HCT116 (cell line): ENCODE results near the gene GRAP. TPM values are rescaled to one million over a fixed set of nuclear protein-coding genes. Genes with fewer than 3 reads are reported as not detected.

ENCODE experiments used
- ATAC-seq: fragments of 200-7000 bp; cut with Tn5 transposase; 2 replicates; pipeline ENCODE4 v1.9.1; 2020; ENCODE audit warnings: mild to moderate bottlenecking, moderate library complexity
- BruUV-seq: library from RNA; stranded (reverse); fragments of 400-500 nt; replicated peaks from 2 replicates; lab custom pipeline; 2021; lab: Mats Ljungman, UMichigan
- CTCF ChIA-PET: fragments of 300-600 bp; sonication (Branson Sonifier 250); formaldehyde crosslinking; loops from one replicate; lab custom pipeline; 2021; ENCODE audit warnings: antibody characterized with exemption; lab: Charles Lee
- POLR2A ChIA-PET: fragments of 300-600, 350-600 bp; sonication (Branson Sonifier 250); formaldehyde crosslinking; loops from one replicate; lab custom pipeline; 2021; ENCODE audit warnings: antibody characterized with exemption; lab: Charles Lee
- RAD21 ChIA-PET, 2 experiments: fragments of 300-600 bp; sonication (Branson Sonifier 250); formaldehyde crosslinking; loops; one replicate each; lab custom pipeline; 2023; ENCODE audit warnings: low total read pairs in 2 of 2; ENCODE audit not compliant: uncharacterized antibody in 2 of 2, unreplicated experiment in 2 of 2, low non-redundant PET in 1 of 2; lab: Charles Lee
- DNase-seq: peaks from one replicate; pipeline ENCODE4 v3.0.0-alpha.2; 2010; ENCODE audit warnings: low read depth, low spot score
- H2AFZ ChIP-seq: fragments of 200-600 bp; shearing (Covaris generic), sonication (generic); 2 replicates; pipeline ENCODE4 v1.6.1; 2017; ENCODE audit warnings: low read depth, mixed run types, mixed read lengths, antibody characterized with exemption, low read length; ENCODE audit not compliant: poor library complexity, severe bottlenecking
- H3K27ac ChIP-seq: 2 replicates; pipeline ENCODE4 v1.5.1; 2012; ENCODE audit warnings: low read depth, low read length
- H3K27me3 ChIP-seq: fragments of 200-600 bp; sonication (generic); 2 replicates; pipeline ENCODE4 v1.6.1; 2016; ENCODE audit warnings: mixed run types, low read length, mixed read lengths; ENCODE audit not compliant: insufficient read depth
- H3K36me3 ChIP-seq, 2 experiments: fragments of 200-500 bp in 1 of 2; fragments of 200-600 bp in 1 of 2; sonication (Bioruptor generic) in 1 of 2; sonication (generic) in 1 of 2; 2 replicates each; pipeline versions ENCODE4 v1.5.1 to v1.6.1; 2014 to 2016; ENCODE audit warnings: low read length in 2 of 2, inconsistent platforms in 1 of 2, mixed read lengths in 1 of 2, mixed run types in 1 of 2; ENCODE audit not compliant: insufficient read depth in 2 of 2, control insufficient read depth in 1 of 2
- H3K4me1 ChIP-seq, 2 experiments: fragments of 200-600 bp in 1 of 2; sonication (generic) in 1 of 2; 2 replicates each; pipeline versions ENCODE4 v1.5.1 to v1.6.1; 2012 to 2017; ENCODE audit warnings: low read length in 2 of 2, inconsistent platforms in 1 of 2, mild to moderate bottlenecking in 1 of 2, mixed read lengths in 1 of 2, mixed run types in 1 of 2, moderate library complexity in 1 of 2; ENCODE audit not compliant: insufficient read depth in 2 of 2, control insufficient read depth in 1 of 2
- H3K4me2 ChIP-seq: fragments of 200-600 bp; sonication (generic); 2 replicates; pipeline ENCODE4 v1.6.1; 2017; ENCODE audit warnings: mixed run types, low read length, mixed read lengths
- H3K4me3 ChIP-seq, 2 experiments: fragments of 200-600 bp in 1 of 2; sonication (generic) in 1 of 2; replicated peaks in 1 of 2; 2 replicates each; pipeline ENCODE4 v1.5.1; 2011 to 2016; ENCODE audit warnings: low read length in 2 of 2, control low read depth in 1 of 2, low read depth in 1 of 2, mild to moderate bottlenecking in 1 of 2, mixed read lengths in 1 of 2, mixed run types in 1 of 2
- H3K79me2 ChIP-seq: fragments of 200-600 bp; sonication (generic); 2 replicates; pipeline ENCODE4 v1.6.1; 2017; ENCODE audit warnings: mild to moderate bottlenecking, mixed run types, low read length, moderate library complexity, mixed read lengths; ENCODE audit not compliant: insufficient read depth
- H3K9ac ChIP-seq: fragments of 200-600 bp; sonication (generic); 2 replicates; pipeline ENCODE4 v1.6.1; 2016; ENCODE audit warnings: low read length, mixed read lengths
- H3K9me2 ChIP-seq: fragments of 200-600 bp; sonication (generic), shearing (Covaris generic); 2 replicates; pipeline ENCODE4 v1.6.1; 2017; ENCODE audit warnings: mixed run types, mild to moderate bottlenecking, moderate library complexity; ENCODE audit not compliant: insufficient read depth
- H3K9me3 ChIP-seq, 2 experiments: fragments of 200-500 bp in 1 of 2; fragments of 200-600 bp in 1 of 2; sonication (Bioruptor generic) in 1 of 2; sonication (generic) in 1 of 2; 2 replicates each; pipeline ENCODE4 v1.6.1; 2014 to 2017; ENCODE audit warnings: low read length in 2 of 2, mixed read lengths in 2 of 2, inconsistent platforms in 1 of 2, low read depth in 1 of 2, mild to moderate bottlenecking in 1 of 2, mixed run types in 1 of 2, moderate library complexity in 1 of 2; ENCODE audit not compliant: control insufficient read depth in 1 of 2, insufficient read depth in 1 of 2
- H4K20me1 ChIP-seq: fragments of 200-600 bp; sonication (generic), shearing (Covaris generic); 2 replicates; pipeline ENCODE4 v1.6.1; 2017; ENCODE audit warnings: mixed run types, mild to moderate bottlenecking, moderate library complexity; ENCODE audit not compliant: insufficient read depth
- CBX3 ChIP-seq: IDR thresholded peaks from 2 replicates; pipeline ENCODE4 v1.6.1; 2012; ENCODE audit warnings: low read depth
- EZH2 ChIP-seq: fragments of 200-600 bp; sonication (generic); IDR thresholded peaks from 2 replicates; pipeline ENCODE4 v1.6.1; 2017; ENCODE audit warnings: antibody characterized with exemption, mixed run types
- EZH2phosphoT487 ChIP-seq: fragments of 200-600 bp; IDR thresholded peaks from 2 replicates; pipeline ENCODE4 v1.6.1; 2018; ENCODE audit warnings: antibody characterized with exemption, borderline replicate concordance
- MAX ChIP-seq: IDR thresholded peaks from 2 replicates; pipeline ENCODE4 v1.6.1; 2012
- POLR2A ChIP-seq: IDR thresholded peaks from 2 replicates; pipeline ENCODE4 v1.7.0; 2011; ENCODE audit warnings: borderline replicate concordance; ENCODE audit not compliant: insufficient read depth, insufficient read length; ENCODE audit errors: extremely low read depth
- POLR2AphosphoS5 ChIP-seq: IDR thresholded peaks from 2 replicates; pipeline ENCODE4 v1.6.1; 2011; ENCODE audit warnings: mild to moderate bottlenecking, low read depth, low read length, moderate library complexity
- RAD21 ChIP-seq: IDR thresholded peaks from 2 replicates; pipeline ENCODE4 v1.6.1; 2012; ENCODE audit warnings: low read depth, mild to moderate bottlenecking
- REST ChIP-seq: IDR thresholded peaks from 2 replicates; pipeline ENCODE4 v1.6.1; 2012; ENCODE audit warnings: low read depth
- SIN3A ChIP-seq: IDR thresholded peaks from 2 replicates; pipeline ENCODE4 v1.6.1; 2012; ENCODE audit warnings: low read depth
- SP1 ChIP-seq: IDR thresholded peaks from 2 replicates; pipeline ENCODE4 v1.6.1; 2012; ENCODE audit warnings: low read depth
- SRF ChIP-seq: IDR thresholded peaks from 2 replicates; pipeline ENCODE4 v1.6.1; 2012; ENCODE audit warnings: low read depth
- YY1 ChIP-seq: IDR thresholded peaks from 2 replicates; pipeline ENCODE4 v1.6.1; 2011; ENCODE audit warnings: low read length, low read depth, moderate library complexity, mild to moderate bottlenecking; ENCODE audit not compliant: insufficient replicate concordance; ENCODE audit errors: extremely low read depth
- ZFX ChIP-seq: fragments of 450-650 bp; IDR thresholded peaks from 2 replicates; pipeline ENCODE4 v1.6.1; 2017
- intact Hi-C: fragments of 100-400 bp; cut with micrococcal nuclease; formaldehyde crosslinking; loops from 2 replicates; pipeline ENCODE4 v1.10.0; 2022
- total RNA-seq: library from RNA; stranded (reverse); gene quantifications from one replicate; pipeline ENCODE4 v1.2.1, GENCODE V29; 2021; ENCODE audit not compliant: unreplicated experiment

Gene GRAP
- total RNA-seq, 1 experiment from 2014 or later = 0.27 TPM

GRCh38 chr17:18996458-18996857 lies 50.3 kb downstream of the GRAP start:
- Histone ChIP-seq H3K36me3 (peaks cover 4 to 46% of the 10 kb centered on the region in 2 experiments; a peak in 3 of 4 replicates), H3K27me3 (no peaks in the 10 kb centered on the region), H4K20me1 (no peaks in the 10 kb centered on the region; the same call in 1 of the 2 replicates), H3K4me2 (no peak overlapping the region), H3K4me3 (no peak overlapping the region), H3K79me2 (peaks cover 96% of the 10 kb centered on the region), H3K4me1 (no peaks in the 10 kb centered on the region), H3K9me2 (no peaks in the 10 kb centered on the region), H2AFZ (no peak overlapping the region), H3K9me3 (peaks cover 0 to 5% of the 10 kb centered on the region in 2 experiments; a peak in 2 of 4 replicates), H3K9ac (no peak overlapping the region), H3K27ac (no peak overlapping the region)
- no peak for DNase-seq
- ChIA-PET RAD21 (no interaction called here), CTCF (no interaction called here), POLR2A (no interaction called here)
- intact Hi-C loops = no loop called here
- no peak for ATAC-seq
- no peak for TF ChIP-seq YY1
- TF ChIP-seq SRF = no peak
- no peak for TF ChIP-seq CBX3
- no peak for TF ChIP-seq REST
- TF ChIP-seq RAD21 = no peak
- TF ChIP-seq EZH2 = no peak
- TF ChIP-seq ZFX = no peak
- no peak for TF ChIP-seq EZH2phosphoT487
- TF ChIP-seq POLR2AphosphoS5 = no peak
- TF ChIP-seq SIN3A = no peak
- no peak for TF ChIP-seq SP1
- TF ChIP-seq POLR2A = no peak
- TF ChIP-seq MAX = no peak
- no TSS peak for BruUV-seq
